ENCODE results near the gene PRLR.
"Not testable (repeated sequence)": the region's sequence is repeated elsewhere in the genome, so short reads cannot be mapped to it uniquely, and the experiment has no call there.

PRLR gene

GRCh38 chr5:35230038-35230611, at the start of gene PRLR:
PRLR (minus strand) TSS chr5:35230487; CDS start chr5:35089620, 140,867 bp downstream.
- no peak for DNase-seq

GRCh38 chr5:35274839-35275509, 44.7 kb upstream of the PRLR start:
- DNase-seq = no peak

- DNase-seq = no peak
Measured at GRCh38 chr5:35269006-35269405, 38.7 kb upstream of the PRLR start.

- DNase-seq = no peak
Measured at GRCh38 chr5:35266276-35266675, 36.0 kb upstream of the PRLR start.

GRCh38 chr5:35264509-35264908, 34.2 kb upstream of the PRLR start:
- DNase-seq = no peak

- no peak for DNase-seq
Measured at GRCh38 chr5:35263266-35263877, 33.1 kb upstream of the PRLR start.

- no peak for DNase-seq
Measured at GRCh38 chr5:35253582-35253981, 23.3 kb upstream of the PRLR start.

- no peak for DNase-seq
Measured at GRCh38 chr5:35252963-35253362, 22.7 kb upstream of the PRLR start.

- DNase-seq = no peak
Measured at GRCh38 chr5:35248843-35249780, 18.8 kb upstream of the PRLR start.

- no peak for DNase-seq
Measured at GRCh38 chr5:35247648-35248034, 17.4 kb upstream of the PRLR start.

- DNase-seq = no peak
Measured at GRCh38 chr5:35246900-35247647, 16.8 kb upstream of the PRLR start.

GRCh38 chr5:35246411-35246810, 16.1 kb upstream of the PRLR start:
- DNase-seq = no peak

- DNase-seq = not testable (repeated sequence)
Measured at GRCh38 chr5:35245371-35245770, 15.1 kb upstream of the PRLR start.

GRCh38 chr5:35244171-35244570, 13.9 kb upstream of the PRLR start:
- DNase-seq = no peak

- no peak for DNase-seq
Measured at GRCh38 chr5:35242702-35243258, 12.5 kb upstream of the PRLR start.

GRCh38 chr5:35240892-35241291, 10.6 kb upstream of the PRLR start:
- DNase-seq = no peak

- no peak for DNase-seq
Measured at GRCh38 chr5:35239911-35240610, 9.8 kb upstream of the PRLR start.

- no peak for DNase-seq
Measured at GRCh38 chr5:35239476-35239875, 9.2 kb upstream of the PRLR start.

GRCh38 chr5:35237580-35238376, 7.5 kb upstream of the PRLR start:
- DNase-seq = no peak

GRCh38 chr5:35236770-35237169, 6.5 kb upstream of the PRLR start:
- DNase-seq = no peak

GRCh38 chr5:35233601-35234000, 3.3 kb upstream of the PRLR start:
- DNase-seq = no peak

Measured in NCI-H1105 (cell line).